HepG2 (cell line): Measurements from ENCODE around the gene PSKH1.
A peak's percentile ranks its signal among the peaks of the same experiment; 100 is the strongest.

Experiments used
- MAFG ChIP-seq: sonication (generic); formaldehyde crosslinking; IDR thresholded peaks from 2 replicates; pipeline ENCODE4 v1.5.1; 2020; ENCODE audit warnings: mild to moderate bottlenecking, missing genetic modification reagents
- RAD21 ChIP-seq: fragments of 450-650 bp; formaldehyde crosslinking; IDR thresholded peaks from 2 replicates; pipeline ENCODE4 v1.5.0; 2020; ENCODE audit warnings: mild to moderate bottlenecking
- RFX1 ChIP-seq: fragments of 450-650 bp; IDR thresholded peaks from 2 replicates; pipeline ENCODE4 v1.6.1; 2017
- ZNF282 ChIP-seq: fragments of 450-650 bp; IDR thresholded peaks from 2 replicates; pipeline ENCODE4 v1.6.1; 2018; ENCODE audit not compliant: partially characterized antibody
- TF ChIP-seq, protein P1 (sequence below): sonication (generic); formaldehyde crosslinking; IDR thresholded peaks from 2 replicates; pipeline ENCODE4 v1.5.0; 2020; ENCODE audit warnings: mild to moderate bottlenecking, missing genetic modification reagents, moderate library complexity
- TF ChIP-seq, protein P2 (sequence below): sonication (generic); formaldehyde crosslinking; IDR thresholded peaks from 2 replicates; pipeline ENCODE4 v1.4.0; 2020; ENCODE audit warnings: missing genetic modification reagents, mild to moderate bottlenecking, borderline replicate concordance
- TF ChIP-seq, protein P3 (sequence below): IDR thresholded peaks from 2 replicates; pipeline ENCODE4 v1.6.1; 2012; ENCODE audit warnings: inconsistent platforms

DNA sequence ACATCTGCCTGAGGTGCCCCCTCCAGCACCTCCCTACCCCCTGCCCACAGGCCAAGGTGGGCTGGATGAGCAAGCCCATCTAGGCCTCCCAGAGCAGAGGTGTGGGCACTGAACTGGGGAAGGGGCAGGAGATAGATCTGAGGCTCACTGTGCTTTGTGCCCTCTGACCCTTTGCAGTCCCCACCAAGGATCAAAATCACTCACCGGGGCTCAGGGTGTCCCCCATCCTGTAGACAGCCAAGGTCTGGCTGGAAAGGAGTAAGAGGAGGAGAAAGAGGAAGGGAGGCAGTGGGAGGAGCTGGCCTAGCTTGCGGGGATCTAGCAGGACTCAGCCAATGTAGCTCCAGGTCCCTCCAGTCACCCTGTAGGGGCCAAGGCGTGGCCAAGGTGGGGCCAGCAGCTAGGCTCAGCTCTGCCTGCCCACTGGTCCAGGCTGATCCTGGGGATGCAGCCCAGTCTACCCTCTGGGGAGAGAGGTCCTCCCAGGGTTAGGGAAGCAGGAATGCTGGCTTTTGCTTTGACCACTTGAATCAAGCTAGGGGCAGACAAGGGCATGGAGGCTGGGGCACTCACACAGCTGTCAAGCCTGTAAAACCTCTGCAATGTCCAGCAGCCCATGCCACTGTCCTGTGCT lies 73.6 kb downstream of the PSKH1 start:
- no peak for TF ChIP-seq RAD21 (CRISPR knock-in tag)
- TF ChIP-seq, protein P1, sequence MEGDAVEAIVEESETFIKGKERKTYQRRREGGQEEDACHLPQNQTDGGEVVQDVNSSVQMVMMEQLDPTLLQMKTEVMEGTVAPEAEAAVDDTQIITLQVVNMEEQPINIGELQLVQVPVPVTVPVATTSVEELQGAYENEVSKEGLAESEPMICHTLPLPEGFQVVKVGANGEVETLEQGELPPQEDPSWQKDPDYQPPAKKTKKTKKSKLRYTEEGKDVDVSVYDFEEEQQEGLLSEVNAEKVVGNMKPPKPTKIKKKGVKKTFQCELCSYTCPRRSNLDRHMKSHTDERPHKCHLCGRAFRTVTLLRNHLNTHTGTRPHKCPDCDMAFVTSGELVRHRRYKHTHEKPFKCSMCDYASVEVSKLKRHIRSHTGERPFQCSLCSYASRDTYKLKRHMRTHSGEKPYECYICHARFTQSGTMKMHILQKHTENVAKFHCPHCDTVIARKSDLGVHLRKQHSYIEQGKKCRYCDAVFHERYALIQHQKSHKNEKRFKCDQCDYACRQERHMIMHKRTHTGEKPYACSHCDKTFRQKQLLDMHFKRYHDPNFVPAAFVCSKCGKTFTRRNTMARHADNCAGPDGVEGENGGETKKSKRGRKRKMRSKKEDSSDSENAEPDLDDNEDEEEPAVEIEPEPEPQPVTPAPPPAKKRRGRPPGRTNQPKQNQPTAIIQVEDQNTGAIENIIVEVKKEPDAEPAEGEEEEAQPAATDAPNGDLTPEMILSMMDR (CRISPR knock-in tag) = no peak
- no peak for TF ChIP-seq RFX1
- TF ChIP-seq, protein P2, sequence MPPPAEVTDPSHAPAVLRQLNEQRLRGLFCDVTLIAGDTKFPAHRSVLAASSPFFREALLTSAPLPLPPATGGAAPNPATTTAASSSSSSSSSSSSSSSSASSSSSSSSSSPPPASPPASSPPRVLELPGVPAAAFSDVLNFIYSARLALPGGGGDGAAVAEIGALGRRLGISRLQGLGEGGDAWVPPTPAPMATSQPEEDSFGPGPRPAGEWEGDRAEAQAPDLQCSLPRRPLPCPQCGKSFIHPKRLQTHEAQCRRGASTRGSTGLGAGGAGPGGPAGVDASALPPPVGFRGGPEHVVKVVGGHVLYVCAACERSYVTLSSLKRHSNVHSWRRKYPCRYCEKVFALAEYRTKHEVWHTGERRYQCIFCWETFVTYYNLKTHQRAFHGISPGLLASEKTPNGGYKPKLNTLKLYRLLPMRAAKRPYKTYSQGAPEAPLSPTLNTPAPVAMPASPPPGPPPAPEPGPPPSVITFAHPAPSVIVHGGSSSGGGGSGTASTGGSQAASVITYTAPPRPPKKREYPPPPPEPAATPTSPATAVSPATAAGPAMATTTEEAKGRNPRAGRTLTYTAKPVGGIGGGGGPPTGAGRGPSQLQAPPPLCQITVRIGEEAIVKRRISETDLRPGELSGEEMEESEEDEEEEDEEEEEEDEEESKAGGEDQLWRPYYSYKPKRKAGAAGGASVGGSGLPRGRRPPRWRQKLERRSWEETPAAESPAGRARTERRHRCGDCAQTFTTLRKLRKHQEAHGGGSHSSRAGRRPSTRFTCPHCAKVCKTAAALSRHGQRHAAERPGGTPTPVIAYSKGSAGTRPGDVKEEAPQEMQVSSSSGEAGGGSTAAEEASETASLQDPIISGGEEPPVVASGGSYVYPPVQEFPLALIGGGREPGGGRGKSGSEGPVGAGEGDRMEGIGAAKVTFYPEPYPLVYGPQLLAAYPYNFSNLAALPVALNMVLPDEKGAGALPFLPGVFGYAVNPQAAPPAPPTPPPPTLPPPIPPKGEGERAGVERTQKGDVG (CRISPR knock-in tag) = no peak
- no peak for TF ChIP-seq MAFG (CRISPR knock-in tag)
- TF ChIP-seq, protein P3, sequence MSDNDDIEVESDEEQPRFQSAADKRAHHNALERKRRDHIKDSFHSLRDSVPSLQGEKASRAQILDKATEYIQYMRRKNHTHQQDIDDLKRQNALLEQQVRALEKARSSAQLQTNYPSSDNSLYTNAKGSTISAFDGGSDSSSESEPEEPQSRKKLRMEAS = 0 out of 2 replicates have a peak, but pooled peaks have one; percentile 20
- TF ChIP-seq ZNF282 = no peak
